DMS 273 treated with DMSO at 0.1 percent for 48 hours (cell line): ENCODE results near the gene CES5A.
"Not testable (repeated sequence)": the region's sequence is repeated elsewhere in the genome, so short reads cannot be mapped to it uniquely, and the experiment has no call there.

Source experiments
- DNase-seq: peaks from one replicate; lab custom pipeline; 2025; lab: John Stamatoyannopoulos, UW

The CES5A gene

GRCh38 chr16:55829232-55829631, 45.9 kb downstream of the CES5A start:
- DNase-seq, result not testable (repeated sequence)

DNA sequence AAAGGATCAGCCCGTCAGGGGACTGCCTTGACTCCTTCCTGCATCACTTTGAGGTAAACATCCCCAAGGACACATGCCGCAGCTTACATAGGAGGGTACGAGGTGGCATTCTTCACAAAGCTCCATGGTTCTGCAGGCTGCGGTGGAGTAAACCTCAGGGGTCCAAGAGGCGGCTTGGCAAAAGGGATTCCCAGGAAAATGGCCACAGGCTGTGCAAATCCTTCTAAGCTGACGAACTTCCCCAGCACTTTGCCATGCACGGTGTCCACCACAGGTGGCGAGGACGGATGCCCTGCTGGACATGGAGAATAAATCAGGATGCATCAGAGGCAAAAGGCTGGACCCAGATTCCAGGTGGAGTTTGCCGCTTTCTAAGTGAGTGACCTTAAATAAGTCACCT, 46.5 kb downstream of the CES5A start:
- no peak for DNase-seq

- no peak for DNase-seq
Measured at GRCh38 chr16:55825115-55825728, 50.0 kb downstream of the CES5A start.

- no peak for DNase-seq
Measured at GRCh38 chr16:55824473-55825000, 50.6 kb downstream of the CES5A start.

DNA sequence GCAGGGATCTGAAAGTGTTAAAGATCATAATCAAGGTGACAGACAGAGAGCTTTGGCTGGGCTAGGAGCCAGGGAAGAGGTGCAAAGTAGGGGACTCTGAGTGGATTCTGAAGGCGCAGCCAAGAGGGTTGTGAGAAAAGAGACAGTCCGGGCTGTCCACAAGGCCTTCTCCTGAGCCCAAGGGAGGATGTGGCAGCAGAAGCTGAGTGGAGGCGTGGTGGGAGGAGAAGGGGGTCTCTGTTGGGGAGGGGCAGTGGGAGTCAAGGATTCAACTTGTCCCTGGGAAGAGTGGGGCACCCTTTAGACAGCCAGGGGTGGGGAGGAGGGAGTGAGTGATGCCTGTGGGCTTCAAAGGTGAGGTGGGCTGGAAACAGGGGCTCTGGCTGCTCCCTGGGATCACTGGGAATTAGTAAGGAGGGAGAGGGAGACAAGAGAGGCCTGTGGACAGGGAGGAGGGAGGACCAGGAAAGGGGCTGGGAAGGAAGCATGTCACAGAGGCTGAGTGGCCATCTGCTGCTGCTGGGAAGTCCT, 52.8 kb downstream of the CES5A start:
- no peak for DNase-seq

- no peak for DNase-seq
Measured at GRCh38 chr16:55821210-55821609, 54.0 kb downstream of the CES5A start.

DNA sequence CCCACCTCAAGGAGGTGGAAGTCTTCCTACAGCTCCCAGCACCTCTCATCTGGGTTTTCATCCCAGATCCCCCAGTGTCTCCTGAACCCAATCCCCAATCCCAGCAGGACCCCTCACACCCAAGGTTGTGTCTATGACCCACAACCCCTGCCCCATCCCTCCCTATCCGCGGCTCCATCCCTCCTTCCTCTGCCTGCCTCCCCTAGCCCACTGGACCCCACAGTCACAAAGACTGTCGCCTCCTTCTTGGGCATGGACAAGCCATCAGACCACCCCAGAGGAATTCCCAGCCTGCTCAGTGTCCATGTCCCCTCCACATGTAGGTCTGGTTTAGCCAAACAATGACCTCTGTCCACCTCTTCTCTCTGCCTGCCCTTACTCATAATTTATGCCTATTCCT, 54.6 kb downstream of the CES5A start:
- DNase-seq, result no peak

- no peak for DNase-seq
Measured at GRCh38 chr16:55817236-55817912, 57.8 kb downstream of the CES5A start.

DNA sequence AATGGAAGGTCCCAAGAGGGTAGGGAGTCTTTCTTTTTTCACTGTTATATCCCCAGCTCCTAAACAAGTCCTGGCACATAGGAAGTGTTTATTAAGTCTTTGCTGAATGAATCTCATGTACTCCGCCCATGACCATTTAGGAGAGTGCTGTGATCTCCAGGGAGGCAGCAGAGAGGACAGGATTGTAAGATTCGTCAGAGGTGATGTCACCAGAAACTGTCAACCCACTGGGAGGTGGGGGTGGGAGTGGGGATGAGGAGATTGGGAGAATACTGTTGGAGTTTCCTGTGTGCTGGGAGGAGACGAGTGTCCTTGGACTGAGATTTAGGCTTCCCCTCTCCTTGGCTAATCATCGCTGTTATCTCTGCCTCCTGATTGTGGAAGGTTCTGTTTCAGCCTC, 59.0 kb downstream of the CES5A start:
- not testable (repeated sequence) for DNase-seq

DNA sequence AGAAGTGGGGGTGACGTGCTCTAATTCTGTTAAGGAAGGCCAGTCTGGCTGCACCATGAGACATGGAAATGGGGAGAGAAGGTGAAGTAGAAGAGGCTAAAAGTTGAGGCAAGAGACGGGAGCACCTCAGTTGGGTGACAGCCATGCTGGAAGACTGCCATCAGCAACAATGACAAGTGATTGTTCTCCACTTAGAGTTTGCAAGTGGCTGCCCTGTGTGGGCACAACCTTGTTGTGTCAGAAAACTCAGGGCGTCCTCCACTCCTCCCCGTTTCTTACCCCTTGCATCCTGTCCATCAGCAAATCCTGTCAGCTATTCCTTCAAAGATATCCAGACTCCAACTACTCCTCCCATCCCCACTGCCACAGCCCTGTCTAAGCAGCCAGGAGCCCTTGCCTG, 59.9 kb downstream of the CES5A start:
- no peak for DNase-seq

GRCh38 chr16:55814174-55814573, 61.0 kb downstream of the CES5A start:
- not testable (repeated sequence) for DNase-seq

DNA sequence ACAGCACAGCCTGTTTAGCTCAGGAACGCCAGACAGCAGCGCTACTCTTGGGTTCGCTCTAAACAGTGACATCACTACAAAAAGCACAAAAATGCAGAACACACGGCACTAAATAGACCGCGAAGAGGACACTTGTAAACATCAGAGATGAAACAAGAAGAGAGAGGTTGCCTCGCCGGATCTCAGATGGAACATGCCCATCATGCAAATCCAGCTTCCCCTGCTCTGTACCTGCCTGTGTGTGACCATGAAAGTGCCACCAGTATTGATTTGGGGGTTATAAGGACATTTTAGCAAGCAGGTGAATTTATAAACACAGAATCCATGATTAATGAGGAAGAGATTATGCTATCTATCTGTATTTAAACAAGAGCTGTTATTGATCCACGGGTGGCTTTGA, 61.4 kb downstream of the CES5A start:
- not testable (repeated sequence) for DNase-seq

DNA sequence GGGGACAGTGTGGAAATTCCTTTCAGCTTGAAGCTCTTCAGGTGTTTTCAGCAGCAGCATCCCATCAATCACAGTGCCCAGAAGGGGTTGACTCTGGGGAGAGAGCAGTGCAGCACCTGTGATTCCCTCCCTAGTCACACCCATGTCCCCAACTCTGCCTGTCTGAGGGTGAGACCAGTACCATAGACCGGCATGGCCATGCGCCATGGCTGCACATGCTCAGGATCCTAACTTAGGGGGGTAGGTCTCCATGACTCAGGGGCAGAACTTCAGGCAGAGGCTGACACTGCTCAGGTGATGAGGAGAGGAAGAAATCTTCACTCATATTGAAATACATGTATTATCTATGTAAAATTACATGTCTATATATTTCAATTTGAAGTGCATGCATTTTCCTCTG, 62.2 kb downstream of the CES5A start:
- DNase-seq, result no peak

- DNase-seq, result no peak
Measured at GRCh38 chr16:55811811-55812210, 63.4 kb downstream of the CES5A start.

DNA sequence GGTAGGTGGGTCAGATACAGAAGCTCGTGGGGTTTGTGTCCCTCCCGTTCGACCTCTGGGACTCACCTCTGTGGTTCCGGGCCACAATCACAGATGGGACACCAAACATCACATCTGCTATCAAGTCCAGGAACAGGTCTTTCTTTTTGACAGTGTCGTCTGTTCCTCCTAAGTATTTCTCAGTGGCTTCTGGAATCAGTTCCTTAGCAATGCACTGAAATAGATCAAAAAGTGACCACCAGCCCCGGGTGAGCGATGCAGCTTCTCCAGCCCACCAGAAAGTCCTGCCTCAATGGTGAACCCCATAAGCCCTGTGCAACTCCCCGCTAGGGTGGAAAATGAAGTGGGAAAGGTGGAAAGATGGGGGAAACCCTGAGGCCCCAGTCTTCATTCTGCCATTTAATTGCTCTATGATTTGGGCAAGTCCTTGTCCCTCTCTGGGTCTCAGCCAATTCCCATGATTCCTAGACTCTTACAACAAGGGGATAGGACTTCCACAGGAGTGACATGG, 64.7 kb downstream of the CES5A start:
- no peak for DNase-seq

DNA sequence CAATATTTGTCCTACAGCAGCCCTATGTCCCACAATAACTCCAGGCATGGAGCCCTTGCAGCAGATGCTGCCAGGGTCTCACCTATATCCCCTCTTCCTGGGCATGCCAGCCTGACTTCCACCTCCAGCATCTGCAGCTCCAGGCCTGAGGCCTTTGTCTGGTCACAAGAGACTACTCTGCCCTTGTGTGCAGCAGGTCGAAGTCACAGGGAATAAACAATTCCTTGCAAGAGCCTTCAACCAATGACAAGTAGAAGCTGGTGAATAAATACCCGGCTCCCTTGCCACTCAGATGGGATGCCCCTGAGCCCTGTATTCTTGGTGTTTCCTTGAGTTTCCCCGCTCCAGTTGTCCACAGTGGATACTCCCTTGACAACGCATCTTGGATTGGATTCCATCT, 65.3 kb downstream of the CES5A start:
- no peak for DNase-seq

DNA sequence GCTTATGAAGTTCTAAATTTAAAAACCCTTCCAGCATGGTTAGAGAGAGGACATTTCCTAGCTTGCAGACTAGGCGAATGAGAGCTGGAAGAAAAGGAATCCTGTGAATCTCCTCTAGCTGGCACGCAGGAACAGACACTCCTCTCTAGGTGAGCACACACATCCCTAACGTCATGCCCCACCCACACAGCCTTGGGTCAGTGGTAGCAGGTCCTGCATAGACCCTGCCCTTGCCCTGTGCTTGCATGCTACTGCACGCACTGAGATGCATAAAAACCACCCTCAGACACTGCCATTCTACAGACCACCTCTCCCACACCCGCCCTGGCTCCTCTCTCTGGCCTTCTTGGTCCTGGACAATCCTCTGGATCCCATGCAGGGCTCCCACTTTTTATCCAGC, 65.8 kb downstream of the CES5A start:
- DNase-seq, result no peak

DNA sequence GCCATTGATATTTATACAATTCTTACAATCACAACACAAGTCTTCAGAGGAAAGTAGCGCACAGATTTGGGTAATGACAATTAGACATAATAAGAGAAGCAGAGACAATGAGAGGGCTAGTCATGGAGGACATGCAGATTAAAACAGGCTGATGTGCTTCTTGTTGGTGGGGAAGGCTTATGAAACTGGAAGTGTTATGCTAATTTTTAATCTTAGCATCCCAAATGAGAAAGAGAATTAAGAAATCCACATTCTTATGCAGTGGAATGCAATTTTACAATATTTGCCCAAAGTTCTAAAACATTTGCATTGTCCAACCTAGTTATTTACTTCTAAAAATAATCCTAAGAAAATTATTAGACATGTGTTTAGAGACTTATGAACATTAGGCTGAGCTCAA, 66.9 kb downstream of the CES5A start:
- DNase-seq, result not testable (repeated sequence)

- DNase-seq, result not testable (repeated sequence)
Measured at GRCh38 chr16:55805104-55805503, 70.1 kb downstream of the CES5A start.

- DNase-seq, result not testable (repeated sequence)
Measured at GRCh38 chr16:55803681-55804080, 71.5 kb downstream of the CES5A start.
